ENCODE measurements around the gene ADISSP. TPM values are rescaled to one million over a fixed set of nuclear protein-coding genes. Genes with fewer than 3 reads are reported as not detected.

Gene ADISSP
- total RNA-seq, 3 donors from 2014 or later, result 12.3 to 29.3 (median 15.7) TPM

GRCh38 chr20:3800878-3801260, 33.3 kb upstream of the ADISSP start:
- intact Hi-C loops (cut with DNase I; ENCODE audit: low total_unique reads), result no loop called here
- no peak for TF ChIP-seq POLR2A (IDR thresholded peaks at IDR 0.05)
- TF ChIP-seq POLR2AphosphoS5 (IDR thresholded peaks at IDR 0.05), result no peak
- no peak for TF ChIP-seq CTCF (IDR thresholded peaks at IDR 0.05)
- Histone ChIP-seq H3K27ac (peak overlapping the region; percentile 91 to 95), H3K9me3 (no peaks in the 10 kb centered on the region), H3K4me1 (peaks cover 1 to 12% of the 10 kb centered on the region in 2 donors), H3K4me3 (no peak overlapping the region), H3K36me3 (no peaks in the 10 kb centered on the region), H3K27me3 (no peaks in the 10 kb centered on the region)
- no peak for DNase-seq (ENCODE audit: low spot score in 2 of 2)

DNA sequence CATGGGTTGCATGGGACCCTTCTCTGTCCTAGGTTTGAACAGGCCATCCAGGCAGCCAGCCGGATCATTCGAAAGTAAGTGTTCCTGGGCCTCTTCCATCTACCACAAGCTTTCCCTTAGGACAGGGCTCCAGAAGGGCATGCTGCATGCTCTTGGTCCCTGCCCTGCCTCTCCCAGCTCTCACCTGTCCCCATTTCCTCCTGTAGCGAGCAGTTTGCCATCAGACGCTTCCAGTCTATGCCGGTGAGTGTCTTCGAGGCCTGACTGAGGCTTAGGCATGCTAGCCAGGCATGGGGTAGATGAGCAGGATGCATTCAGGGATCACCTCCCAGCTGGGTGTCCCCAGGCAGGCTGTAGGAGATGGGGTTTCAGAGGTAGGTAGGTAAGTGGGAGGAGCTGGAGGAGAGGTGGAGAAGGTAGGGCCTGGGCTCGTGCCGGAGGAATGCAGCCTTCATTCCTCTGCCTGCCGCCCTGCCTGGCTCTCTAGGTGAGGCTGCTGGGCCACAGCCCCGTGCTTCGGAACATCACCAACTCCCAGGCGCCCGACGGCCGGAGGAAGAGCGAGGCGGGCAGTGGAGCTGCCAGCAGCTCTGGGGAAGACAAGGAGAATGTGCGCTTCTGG, 32.8 kb upstream of the ADISSP start:
- intact Hi-C loops (cut with DNase I; ENCODE audit: low total_unique reads), result no loop called here
- Histone ChIP-seq H3K27ac (peak overlapping the region in 1 of 2 donors; percentile 91), H3K9me3 (no peaks in the 10 kb centered on the region), H3K27me3 (no peaks in the 10 kb centered on the region), H3K4me3 (no peak overlapping the region), H3K36me3 (no peaks in the 10 kb centered on the region), H3K4me1 (peaks cover 0 to 12% of the 10 kb centered on the region in 2 donors)
- DNase-seq (ENCODE audit: low spot score in 2 of 2), result no peak
- no peak for TF ChIP-seq CTCF (IDR thresholded peaks at IDR 0.05)
- TF ChIP-seq POLR2A (IDR thresholded peaks at IDR 0.05), result no peak
- TF ChIP-seq POLR2AphosphoS5 (IDR thresholded peaks at IDR 0.05), result no peak

GRCh38 chr20:3798908-3799248, 31.3 kb upstream of the ADISSP start:
- no peaks in the 10 kb centered on the region for H3K9me3 ChIP-seq
- TF ChIP-seq POLR2A (IDR thresholded peaks at IDR 0.05) (no peak), POLR2AphosphoS5 (IDR thresholded peaks at IDR 0.05) (no peak)
- peaks cover 0 to 12% of the 10 kb centered on the region in 2 donors for H3K4me1 ChIP-seq
- no peak for DNase-seq (ENCODE audit: low spot score in 2 of 2)
- no peaks in the 10 kb centered on the region for H3K27me3 ChIP-seq
- peak overlapping the region; percentile 25 to 48 for H3K27ac ChIP-seq
- no peak overlapping the region for H3K4me3 ChIP-seq
- intact Hi-C loops (cut with DNase I; ENCODE audit: low total_unique reads), result no loop called here
- no peaks in the 10 kb centered on the region for H3K36me3 ChIP-seq

DNA sequence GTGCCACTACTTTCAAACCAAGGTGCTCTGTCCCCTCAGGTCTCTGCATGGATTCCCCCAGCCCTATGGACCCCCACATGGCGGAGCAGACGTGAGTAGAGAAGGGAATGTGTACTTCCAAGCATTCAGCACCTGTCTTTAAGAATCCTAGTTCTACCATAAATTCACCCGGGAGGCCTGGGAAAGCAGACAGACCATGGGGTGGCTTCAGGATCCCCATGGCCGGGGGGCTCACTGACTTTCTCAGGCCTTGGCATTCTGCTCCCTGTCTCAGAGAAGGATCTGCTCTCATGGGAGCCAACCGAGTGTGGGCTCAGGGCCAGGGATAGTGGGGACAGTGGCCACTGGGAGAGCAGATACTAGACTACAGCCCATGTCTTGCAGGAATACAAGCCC, 30.8 kb upstream of the ADISSP start:
- H3K9me3 ChIP-seq, result no peaks in the 10 kb centered on the region
- no peak overlapping the region for H3K27ac ChIP-seq
- no peak for DNase-seq (ENCODE audit: low spot score in 2 of 2)
- no peak overlapping the region for H3K4me3 ChIP-seq
- intact Hi-C loops (cut with DNase I; ENCODE audit: low total_unique reads), result no loop called here
- H3K4me1 ChIP-seq, result peaks cover 0 to 12% of the 10 kb centered on the region in 2 donors
- H3K27me3 ChIP-seq, result no peaks in the 10 kb centered on the region
- TF ChIP-seq POLR2A (IDR thresholded peaks at IDR 0.05) (no peak), CTCF (IDR thresholded peaks at IDR 0.05) (no peak), POLR2AphosphoS5 (IDR thresholded peaks at IDR 0.05) (no peak)
- no peaks in the 10 kb centered on the region for H3K36me3 ChIP-seq

GRCh38 chr20:3797592-3798372, 30.2 kb upstream of the ADISSP start:
- Histone ChIP-seq H3K36me3 (no peaks in the 10 kb centered on the region), H3K27me3 (no peaks in the 10 kb centered on the region), H3K27ac (peak overlapping the region; percentile 26 to 97), H3K9me3 (no peaks in the 10 kb centered on the region), H3K4me3 (peak overlapping the region; percentile 59 to 93 (median 69)), H3K4me1 (peaks cover 0 to 12% of the 10 kb centered on the region in 2 donors)
- intact Hi-C loops (cut with DNase I; ENCODE audit: low total_unique reads), result no loop called here
- no peak for DNase-seq (ENCODE audit: low spot score in 2 of 2)
- TF ChIP-seq POLR2AphosphoS5 (IDR thresholded peaks at IDR 0.05), result no peak
- no peak for TF ChIP-seq CTCF (IDR thresholded peaks at IDR 0.05)
- TF ChIP-seq POLR2A (IDR thresholded peaks at IDR 0.05), result no peak
